HEK293T (cell line): Measurements from ENCODE around the gene CHRM5.

Experiments used
- NFRKB ChIP-seq: fragments of 450-650 bp; IDR thresholded peaks from 2 replicates; pipeline ENCODE4 v1.6.1; 2016; ENCODE audit warnings: mild to moderate bottlenecking, moderate library complexity
- SP1 ChIP-seq: fragments of 450-650 bp; IDR thresholded peaks from 2 replicates; pipeline ENCODE4 v1.6.1; 2017

DNA sequence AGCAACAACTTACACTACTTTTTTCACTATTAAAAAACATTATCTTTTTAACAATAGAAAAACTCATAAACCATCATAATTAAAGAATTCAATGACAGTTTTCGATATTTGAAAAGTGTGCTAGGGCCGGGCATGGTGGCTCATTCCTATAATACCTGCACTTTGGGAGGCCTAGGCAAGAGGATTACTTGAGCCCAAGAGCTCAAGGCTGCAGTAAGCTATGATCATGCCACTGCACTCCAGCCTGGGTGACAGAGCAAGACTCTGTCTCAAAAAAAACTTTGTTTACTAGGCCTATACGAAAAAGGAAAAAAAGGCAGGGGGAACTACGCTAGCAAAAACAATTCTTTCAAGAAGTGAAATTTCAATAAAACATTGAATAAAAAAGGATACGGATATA is 42.6 kb downstream of the CHRM5 start:
- TF ChIP-seq SP1 (no peak), NFRKB (no peak)
